ENCODE measurements around the gene KCTD18.

The KCTD18 gene

GRCh38 chr2:200453853-200454534, 55.9 kb downstream of the KCTD18 start:
- no peak for DNase-seq

- DNase-seq, result no peak
These were observed 56.6 kb downstream of the KCTD18 start for GRCh38 chr2:200453142-200453852.

GRCh38 chr2:200452377-200452776, 57.5 kb downstream of the KCTD18 start:
- DNase-seq, result no peak

GRCh38 chr2:200451511-200451910, 58.4 kb downstream of the KCTD18 start:
- DNase-seq, result no peak

- DNase-seq, result no peak
These were observed 59.6 kb downstream of the KCTD18 start for GRCh38 chr2:200450288-200450687.

GRCh38 chr2:200449149-200449548, 60.7 kb downstream of the KCTD18 start:
- DNase-seq, result no peak

- DNase-seq, result no peak
These were observed 61.4 kb downstream of the KCTD18 start for GRCh38 chr2:200448455-200448854.

- DNase-seq, result no peak
These were observed 62.6 kb downstream of the KCTD18 start for GRCh38 chr2:200447139-200447855.

GRCh38 chr2:200446612-200447011, 63.3 kb downstream of the KCTD18 start:
- no peak for DNase-seq

- DNase-seq, result no peak
These were observed 64.6 kb downstream of the KCTD18 start for GRCh38 chr2:200445284-200445683.

- DNase-seq, result no peak
These were observed 65.3 kb downstream of the KCTD18 start for GRCh38 chr2:200444530-200444929.

- no peak for DNase-seq
These were observed 66.0 kb downstream of the KCTD18 start for GRCh38 chr2:200443916-200444315.

GRCh38 chr2:200443376-200443775, 66.5 kb downstream of the KCTD18 start:
- no peak for DNase-seq

- DNase-seq, result no peak
These were observed 67.4 kb downstream of the KCTD18 start for GRCh38 chr2:200442471-200442870.

- DNase-seq, result no peak
These were observed 69.9 kb downstream of the KCTD18 start for GRCh38 chr2:200439981-200440380.

Data from NCI-H526 treated with DMSO at 0.1 percent for 48 hours (cell line).